HG03060 (cell line): ENCODE data around the gene ALKBH8.
"Not testable (repeated sequence)": the region's sequence is repeated elsewhere in the genome, so short reads cannot be mapped to it uniquely, and the experiment has no call there.

ENCODE experiments used
- ATAC-seq: cut with Tn5 transposase; IDR thresholded peaks from one replicate; pipeline ENCODE4 v1.9.1; 2021; ENCODE audit warnings: low read depth, moderate number of reproducible peaks; ENCODE audit not compliant: unreplicated experiment

The ALKBH8 gene

GRCh38 chr11:107508858-107509244, 56.7 kb downstream of the ALKBH8 start:
- no peak for ATAC-seq

GRCh38 chr11:107508201-107508857, 57.2 kb downstream of the ALKBH8 start:
- no peak for ATAC-seq

GRCh38 chr11:107505647-107506225, 59.8 kb downstream of the ALKBH8 start:
- ATAC-seq = no peak

- no peak for ATAC-seq
Measured at GRCh38 chr11:107504981-107505380, 60.6 kb downstream of the ALKBH8 start.

- no peak for ATAC-seq
Measured at GRCh38 chr11:107501713-107502112, 63.8 kb downstream of the ALKBH8 start.

- not testable (repeated sequence) for ATAC-seq
Measured at GRCh38 chr11:107497371-107497770, 68.2 kb downstream of the ALKBH8 start.

GRCh38 chr11:107496011-107496410, 69.5 kb downstream of the ALKBH8 start:
- ATAC-seq = no peak

- ATAC-seq = no peak
Measured at GRCh38 chr11:107494055-107494454, 71.5 kb downstream of the ALKBH8 start.

GRCh38 chr11:107493117-107493516, 72.4 kb downstream of the ALKBH8 start:
- ATAC-seq = no peak

GRCh38 chr11:107490836-107491235, 74.7 kb downstream of the ALKBH8 start:
- ATAC-seq = no peak

- ATAC-seq = no peak
Measured at GRCh38 chr11:107482234-107482633, 83.3 kb downstream of the ALKBH8 start.

GRCh38 chr11:107478922-107479321, 86.6 kb downstream of the ALKBH8 start:
- ATAC-seq = no peak

GRCh38 chr11:107477820-107478219, 87.7 kb downstream of the ALKBH8 start:
- no peak for ATAC-seq

- ATAC-seq = no peak
Measured at GRCh38 chr11:107473792-107474191, 91.7 kb downstream of the ALKBH8 start.

GRCh38 chr11:107472966-107473365, 92.6 kb downstream of the ALKBH8 start:
- ATAC-seq = no peak

- no peak for ATAC-seq
Measured at GRCh38 chr11:107468596-107468995, 96.9 kb downstream of the ALKBH8 start.

GRCh38 chr11:107467696-107468095, 97.8 kb downstream of the ALKBH8 start:
- no peak for ATAC-seq

- ATAC-seq = not testable (repeated sequence)
Measured at GRCh38 chr11:107466275-107466866, 99.2 kb downstream of the ALKBH8 start.

- peak; percentile 91 for ATAC-seq
Measured at GRCh38 chr11:107457558-107458271, 107.8 kb downstream of the ALKBH8 start, which contains the start of gene CWF19L2. TSS of gene CWF19L2 (minus strand) at chr11:107457825. CDS start at chr11:107457816, 9 bp downstream.

- no peak for ATAC-seq
Measured at GRCh38 chr11:107457205-107457557, 108.4 kb downstream of the ALKBH8 start.

- no peak for ATAC-seq
Measured at GRCh38 chr11:107453594-107454286, 111.8 kb downstream of the ALKBH8 start.
